ENCODE results near the gene PCSK5. TPM values are rescaled to one million over a fixed set of nuclear protein-coding genes. Genes with fewer than 3 reads are reported as not detected.

PCSK5 gene
- total RNA-seq, 1 experiment from 2014 or later, result 6.9 TPM

DNA sequence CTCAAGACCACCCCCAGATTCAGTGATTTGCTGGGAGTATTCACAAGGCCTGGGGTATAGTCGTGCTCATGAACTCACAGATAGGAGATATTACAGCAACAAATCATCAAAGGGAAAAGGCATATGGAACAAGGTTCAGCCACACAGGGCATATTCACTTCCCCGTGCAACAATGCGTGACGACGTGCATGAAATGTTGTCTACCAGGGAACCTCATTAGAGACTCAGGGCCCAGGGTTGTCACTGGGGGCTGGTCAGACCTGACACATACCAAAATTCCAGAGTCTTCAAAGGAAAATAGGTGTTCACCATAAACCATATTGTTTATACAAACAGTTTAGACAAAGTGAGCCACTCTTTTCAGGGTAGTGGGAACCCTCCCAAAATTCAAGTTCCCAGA is 291.3 kb downstream of the PCSK5 start:
- H3K27me3 ChIP-seq (ENCODE audit: insufficient read depth, low read length), result no peaks in the 10 kb centered on the region
- BruUV-seq (replicated peaks), result no TSS peak
- CTCF ChIA-PET, result no interaction called here

More for the DNA sequence above, 291.3 kb downstream of the PCSK5 start:
- ChIA-PET RAD21 (ENCODE audit: low non-redundant PET in 1 of 2, low total read pairs in 2 of 2, uncharacterized antibody in 2 of 2, unreplicated experiment in 2 of 2) (no interaction called here), POLR2A (no interaction called here)
- 0 out of 2 replicates have a peak overlapping the region, but pooled peaks have one; percentile 30 for H3K4me2 ChIP-seq (ENCODE audit: low read length)
- no peak overlapping the region for H3K4me3 ChIP-seq (replicated peaks in 1 of 2; ENCODE audit: low read depth in 1 of 2, low read length in 2 of 2)
- ATAC-seq (no peak), DNase-seq (ENCODE audit: low read depth, low spot score) (no peak)
- no peaks in the 10 kb centered on the region for H4K20me1 ChIP-seq (ENCODE audit: insufficient read depth)
- no peak overlapping the region for H3K27ac ChIP-seq (ENCODE audit: low read depth, low read length)
- H3K36me3 ChIP-seq (ENCODE audit: control insufficient read depth in 1 of 2, insufficient read depth in 2 of 2, low read length in 2 of 2), result no peaks in the 10 kb centered on the region; a peak in 1 of 4 replicates
- TF ChIP-seq EZH2phosphoT487 (IDR thresholded peaks at IDR 0.05; ENCODE audit: borderline replicate concordance), result no peak
- no peak for TF ChIP-seq ELF1 (IDR thresholded peaks at IDR 0.05; ENCODE audit: borderline replicate concordance, low read depth)
- no peak for TF ChIP-seq SIN3A (IDR thresholded peaks at IDR 0.05; ENCODE audit: low read depth)
- no peak for TF ChIP-seq JUND (IDR thresholded peaks at IDR 0.05)
- no peak for TF ChIP-seq POLR2A (IDR thresholded peaks at IDR 0.05; ENCODE audit: borderline replicate concordance, extremely low read depth, insufficient read depth, insufficient read length)
- no peak for TF ChIP-seq CEBPB (IDR thresholded peaks at IDR 0.05; ENCODE audit: low read depth)
- TF ChIP-seq YY1 (IDR thresholded peaks at IDR 0.05; ENCODE audit: extremely low read depth, insufficient replicate concordance, low read depth, low read length), result no peak
- TF ChIP-seq FOSL1 (IDR thresholded peaks at IDR 0.05; ENCODE audit: low read depth), result no peak
- TF ChIP-seq, protein P1, sequence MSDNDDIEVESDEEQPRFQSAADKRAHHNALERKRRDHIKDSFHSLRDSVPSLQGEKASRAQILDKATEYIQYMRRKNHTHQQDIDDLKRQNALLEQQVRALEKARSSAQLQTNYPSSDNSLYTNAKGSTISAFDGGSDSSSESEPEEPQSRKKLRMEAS (IDR thresholded peaks at IDR 0.05), result no peak
- TF ChIP-seq EZH2 (IDR thresholded peaks at IDR 0.05), result no peak
- TF ChIP-seq EGR1 (IDR thresholded peaks at IDR 0.05; ENCODE audit: low read depth), result no peak
- TF ChIP-seq, protein P2, sequence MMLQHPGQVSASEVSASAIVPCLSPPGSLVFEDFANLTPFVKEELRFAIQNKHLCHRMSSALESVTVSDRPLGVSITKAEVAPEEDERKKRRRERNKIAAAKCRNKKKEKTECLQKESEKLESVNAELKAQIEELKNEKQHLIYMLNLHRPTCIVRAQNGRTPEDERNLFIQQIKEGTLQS (IDR thresholded peaks at IDR 0.05), result no peak
- no peak for TF ChIP-seq TCF7L2 (IDR thresholded peaks at IDR 0.05; ENCODE audit: borderline replicate concordance, extremely low read depth, insufficient read depth, insufficient read length)
- TF ChIP-seq, protein P3, sequence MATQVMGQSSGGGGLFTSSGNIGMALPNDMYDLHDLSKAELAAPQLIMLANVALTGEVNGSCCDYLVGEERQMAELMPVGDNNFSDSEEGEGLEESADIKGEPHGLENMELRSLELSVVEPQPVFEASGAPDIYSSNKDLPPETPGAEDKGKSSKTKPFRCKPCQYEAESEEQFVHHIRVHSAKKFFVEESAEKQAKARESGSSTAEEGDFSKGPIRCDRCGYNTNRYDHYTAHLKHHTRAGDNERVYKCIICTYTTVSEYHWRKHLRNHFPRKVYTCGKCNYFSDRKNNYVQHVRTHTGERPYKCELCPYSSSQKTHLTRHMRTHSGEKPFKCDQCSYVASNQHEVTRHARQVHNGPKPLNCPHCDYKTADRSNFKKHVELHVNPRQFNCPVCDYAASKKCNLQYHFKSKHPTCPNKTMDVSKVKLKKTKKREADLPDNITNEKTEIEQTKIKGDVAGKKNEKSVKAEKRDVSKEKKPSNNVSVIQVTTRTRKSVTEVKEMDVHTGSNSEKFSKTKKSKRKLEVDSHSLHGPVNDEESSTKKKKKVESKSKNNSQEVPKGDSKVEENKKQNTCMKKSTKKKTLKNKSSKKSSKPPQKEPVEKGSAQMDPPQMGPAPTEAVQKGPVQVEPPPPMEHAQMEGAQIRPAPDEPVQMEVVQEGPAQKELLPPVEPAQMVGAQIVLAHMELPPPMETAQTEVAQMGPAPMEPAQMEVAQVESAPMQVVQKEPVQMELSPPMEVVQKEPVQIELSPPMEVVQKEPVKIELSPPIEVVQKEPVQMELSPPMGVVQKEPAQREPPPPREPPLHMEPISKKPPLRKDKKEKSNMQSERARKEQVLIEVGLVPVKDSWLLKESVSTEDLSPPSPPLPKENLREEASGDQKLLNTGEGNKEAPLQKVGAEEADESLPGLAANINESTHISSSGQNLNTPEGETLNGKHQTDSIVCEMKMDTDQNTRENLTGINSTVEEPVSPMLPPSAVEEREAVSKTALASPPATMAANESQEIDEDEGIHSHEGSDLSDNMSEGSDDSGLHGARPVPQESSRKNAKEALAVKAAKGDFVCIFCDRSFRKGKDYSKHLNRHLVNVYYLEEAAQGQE (IDR thresholded peaks at IDR 0.05; ENCODE audit: low read depth), result no peak
- TF ChIP-seq, protein P4, sequence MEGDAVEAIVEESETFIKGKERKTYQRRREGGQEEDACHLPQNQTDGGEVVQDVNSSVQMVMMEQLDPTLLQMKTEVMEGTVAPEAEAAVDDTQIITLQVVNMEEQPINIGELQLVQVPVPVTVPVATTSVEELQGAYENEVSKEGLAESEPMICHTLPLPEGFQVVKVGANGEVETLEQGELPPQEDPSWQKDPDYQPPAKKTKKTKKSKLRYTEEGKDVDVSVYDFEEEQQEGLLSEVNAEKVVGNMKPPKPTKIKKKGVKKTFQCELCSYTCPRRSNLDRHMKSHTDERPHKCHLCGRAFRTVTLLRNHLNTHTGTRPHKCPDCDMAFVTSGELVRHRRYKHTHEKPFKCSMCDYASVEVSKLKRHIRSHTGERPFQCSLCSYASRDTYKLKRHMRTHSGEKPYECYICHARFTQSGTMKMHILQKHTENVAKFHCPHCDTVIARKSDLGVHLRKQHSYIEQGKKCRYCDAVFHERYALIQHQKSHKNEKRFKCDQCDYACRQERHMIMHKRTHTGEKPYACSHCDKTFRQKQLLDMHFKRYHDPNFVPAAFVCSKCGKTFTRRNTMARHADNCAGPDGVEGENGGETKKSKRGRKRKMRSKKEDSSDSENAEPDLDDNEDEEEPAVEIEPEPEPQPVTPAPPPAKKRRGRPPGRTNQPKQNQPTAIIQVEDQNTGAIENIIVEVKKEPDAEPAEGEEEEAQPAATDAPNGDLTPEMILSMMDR (IDR thresholded peaks at IDR 0.05 in 2 of 3, conservative IDR thresholded peaks at IDR 0.05 in 1 of 3; ENCODE audit: borderline replicate concordance in 1 of 3, insufficient read depth in 1 of 3, low read depth in 2 of 3, low read length in 2 of 3), result no peak
- TF ChIP-seq POLR2AphosphoS5 (IDR thresholded peaks at IDR 0.05; ENCODE audit: low read depth, low read length), result no peak
- no peak for TF ChIP-seq RAD21 (IDR thresholded peaks at IDR 0.05; ENCODE audit: low read depth)
- TF ChIP-seq, protein P5, sequence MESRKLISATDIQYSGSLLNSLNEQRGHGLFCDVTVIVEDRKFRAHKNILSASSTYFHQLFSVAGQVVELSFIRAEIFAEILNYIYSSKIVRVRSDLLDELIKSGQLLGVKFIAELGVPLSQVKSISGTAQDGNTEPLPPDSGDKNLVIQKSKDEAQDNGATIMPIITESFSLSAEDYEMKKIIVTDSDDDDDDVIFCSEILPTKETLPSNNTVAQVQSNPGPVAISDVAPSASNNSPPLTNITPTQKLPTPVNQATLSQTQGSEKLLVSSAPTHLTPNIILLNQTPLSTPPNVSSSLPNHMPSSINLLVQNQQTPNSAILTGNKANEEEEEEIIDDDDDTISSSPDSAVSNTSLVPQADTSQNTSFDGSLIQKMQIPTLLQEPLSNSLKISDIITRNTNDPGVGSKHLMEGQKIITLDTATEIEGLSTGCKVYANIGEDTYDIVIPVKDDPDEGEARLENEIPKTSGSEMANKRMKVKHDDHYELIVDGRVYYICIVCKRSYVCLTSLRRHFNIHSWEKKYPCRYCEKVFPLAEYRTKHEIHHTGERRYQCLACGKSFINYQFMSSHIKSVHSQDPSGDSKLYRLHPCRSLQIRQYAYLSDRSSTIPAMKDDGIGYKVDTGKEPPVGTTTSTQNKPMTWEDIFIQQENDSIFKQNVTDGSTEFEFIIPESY (IDR thresholded peaks at IDR 0.05; ENCODE audit: extremely low read depth, insufficient replicate concordance, low read length), result no peak
- TF ChIP-seq CBX3 (IDR thresholded peaks at IDR 0.05; ENCODE audit: low read depth), result no peak
- TF ChIP-seq ZFX (IDR thresholded peaks at IDR 0.05), result no peak
- H3K4me1 ChIP-seq (ENCODE audit: control insufficient read depth in 1 of 2, insufficient read depth in 2 of 2, low read length in 2 of 2), result peaks cover 8 to 15% of the 10 kb centered on the region in 2 experiments; a peak in 3 of 4 replicates
- intact Hi-C loops (cut with micrococcal nuclease), result loop anchor here (10.0 kb wide), 1 partner anchor 197 kb away; no protein-coding TSS in a partner anchor
- no peak overlapping the region for H3K9ac ChIP-seq (ENCODE audit: low read length)
- no peak overlapping the region for H2AFZ ChIP-seq (ENCODE audit: low read depth, low read length, poor library complexity, severe bottlenecking)
- no peaks in the 10 kb centered on the region for H3K9me2 ChIP-seq (ENCODE audit: insufficient read depth)
- no peaks in the 10 kb centered on the region for H3K9me3 ChIP-seq (ENCODE audit: control insufficient read depth in 1 of 2, insufficient read depth in 1 of 2, low read depth in 1 of 2, low read length in 2 of 2)
- H3K79me2 ChIP-seq (ENCODE audit: insufficient read depth, low read length), result no peaks in the 10 kb centered on the region
